Mesodermal cell (in vitro differentiated cells): ENCODE measurements around the gene NEMP1.

ENCODE experiments used
- H3K27ac ChIP-seq: 2 replicates; pipeline ENCODE4 v1.7.0; 2013; ENCODE audit warnings: mild to moderate bottlenecking, low read depth, low read length, moderate library complexity; ENCODE audit not compliant: severe bottlenecking
- H3K36me3 ChIP-seq: 2 replicates; pipeline ENCODE4 v1.7.1; 2013; ENCODE audit warnings: mild to moderate bottlenecking, low read length, moderate library complexity; ENCODE audit not compliant: control insufficient read depth, insufficient read depth
- H3K4me1 ChIP-seq: one replicate; pipeline ENCODE4 v1.7.1; 2013; ENCODE audit warnings: mild to moderate bottlenecking, low read length; ENCODE audit not compliant: insufficient read depth, control insufficient read depth, poor library complexity, severe bottlenecking
- H3K4me3 ChIP-seq: 2 replicates; pipeline ENCODE4 v1.7.0; 2013; ENCODE audit warnings: low read length, control low read depth, mild to moderate bottlenecking; ENCODE audit not compliant: insufficient read depth, poor library complexity, severe bottlenecking; ENCODE audit errors: extremely low read depth
- H3K9me3 ChIP-seq: 2 replicates; pipeline ENCODE4 v1.7.1; 2013; ENCODE audit warnings: mild to moderate bottlenecking, low read length, moderate library complexity; ENCODE audit not compliant: control insufficient read depth
- WGBS, 2 experiments: methylation state at CpG; one replicate each; pipeline ENCODE4 v1.1.5; 2013; ENCODE audit warnings: missing lambda C conversion rate in 2 of 2; ENCODE audit not compliant: insufficient coverage in 2 of 2; 5-methylcytosine and 5-hydroxymethylcytosine counted together

The NEMP1 gene

GRCh38 chr12:57048423-57049118, 30.0 kb downstream of the NEMP1 start:
- Histone ChIP-seq H3K4me1 (no peaks in the 10 kb centered on the region), H3K9me3 (no peaks in the 10 kb centered on the region), H3K27ac (no peak overlapping the region), H3K36me3 (no peaks in the 10 kb centered on the region), H3K4me3 (no peak overlapping the region)
- WGBS, 2 experiments: 80% methylated on average over 1 of the region's 1 CpG; no CpG with 5 or more reads in 1 of the 2 experiments

GRCh38 chr12:57047981-57048380, 30.6 kb downstream of the NEMP1 start:
- H3K4me3 ChIP-seq: no peak overlapping the region
- WGBS, 2 experiments: 80% methylated on average over 1 of the region's 1 CpG; no CpG with 5 or more reads in 1 of the 2 experiments
- no peaks in the 10 kb centered on the region for H3K36me3 ChIP-seq
- H3K9me3 ChIP-seq: no peaks in the 10 kb centered on the region
- no peak overlapping the region for H3K27ac ChIP-seq
- no peaks in the 10 kb centered on the region for H3K4me1 ChIP-seq

- Histone ChIP-seq H3K4me3 (no peak overlapping the region), H3K27ac (no peak overlapping the region), H3K4me1 (no peaks in the 10 kb centered on the region), H3K9me3 (no peaks in the 10 kb centered on the region), H3K36me3 (no peaks in the 10 kb centered on the region)
- WGBS, 2 experiments: 88 to 100% methylated on average over 4 of the region's 10 CpGs
Observed at GRCh38 chr12:57046947-57047890, 31.4 kb downstream of the NEMP1 start.

GRCh38 chr12:57046086-57046791, 32.4 kb downstream of the NEMP1 start:
- WGBS, 2 experiments: 83 to 93% methylated on average over 5 of the region's 6 CpGs
- H3K4me1 ChIP-seq: no peaks in the 10 kb centered on the region
- no peak overlapping the region for H3K27ac ChIP-seq
- no peaks in the 10 kb centered on the region for H3K36me3 ChIP-seq
- no peak overlapping the region for H3K4me3 ChIP-seq
- no peaks in the 10 kb centered on the region for H3K9me3 ChIP-seq

- Histone ChIP-seq H3K4me3 (no peak overlapping the region), H3K27ac (no peak overlapping the region)
- WGBS, 2 experiments: 86 to 100% methylated on average over 1 to 2 of the region's 3 CpGs
Observed at GRCh38 chr12:57044889-57045288, 33.7 kb downstream of the NEMP1 start.

GRCh38 chr12:57044468-57044867, 34.1 kb downstream of the NEMP1 start:
- H3K9me3 ChIP-seq: no peaks in the 10 kb centered on the region
- no peak overlapping the region for H3K4me3 ChIP-seq
- H3K36me3 ChIP-seq: no peaks in the 10 kb centered on the region
- WGBS, 2 experiments: 86 to 100% methylated on average over 2 to 4 of the region's 6 CpGs
- H3K4me1 ChIP-seq: no peaks in the 10 kb centered on the region
- H3K27ac ChIP-seq: no peak overlapping the region

More at GRCh38 chr12:57044889-57045288, 33.7 kb downstream of the NEMP1 start:
- no peaks in the 10 kb centered on the region for H3K4me1 ChIP-seq
- H3K36me3 ChIP-seq: no peaks in the 10 kb centered on the region
- H3K9me3 ChIP-seq: no peaks in the 10 kb centered on the region

- H3K4me3 ChIP-seq: no peak overlapping the region
- WGBS, 2 experiments: 92% methylated on average over 2 of the region's 2 CpGs
- no peaks in the 10 kb centered on the region for H3K36me3 ChIP-seq
- H3K9me3 ChIP-seq: no peaks in the 10 kb centered on the region
- no peak overlapping the region for H3K27ac ChIP-seq
- H3K4me1 ChIP-seq: no peaks in the 10 kb centered on the region
Observed at GRCh38 chr12:57042695-57043094, 35.9 kb downstream of the NEMP1 start.

GRCh38 chr12:57040750-57041149, 37.8 kb downstream of the NEMP1 start:
- 79 to 92% methylated on average over 2 of the region's 2 CpGs for WGBS, 2 experiments
- no peaks in the 10 kb centered on the region for H3K4me1 ChIP-seq
- no peak overlapping the region for H3K4me3 ChIP-seq
- H3K27ac ChIP-seq: no peak overlapping the region
- no peaks in the 10 kb centered on the region for H3K9me3 ChIP-seq
- H3K36me3 ChIP-seq: no peaks in the 10 kb centered on the region

GRCh38 chr12:57040211-57040610, 38.4 kb downstream of the NEMP1 start:
- 100% methylated on average over 2 of the region's 4 CpGs; no CpG with 5 or more reads in 1 of the 2 experiments for WGBS, 2 experiments
- no peaks in the 10 kb centered on the region for H3K4me1 ChIP-seq
- no peak overlapping the region for H3K27ac ChIP-seq
- H3K9me3 ChIP-seq: no peaks in the 10 kb centered on the region
- H3K36me3 ChIP-seq: no peaks in the 10 kb centered on the region
- H3K4me3 ChIP-seq: no peak overlapping the region

GRCh38 chr12:57039016-57039798, 39.4 kb downstream of the NEMP1 start:
- H3K4me1 ChIP-seq: no peaks in the 10 kb centered on the region
- 84 to 87% methylated on average over 4 to 5 of the region's 9 CpGs for WGBS, 2 experiments
- no peaks in the 10 kb centered on the region for H3K9me3 ChIP-seq
- H3K27ac ChIP-seq: no peak overlapping the region
- H3K4me3 ChIP-seq: no peak overlapping the region
- H3K36me3 ChIP-seq: no peaks in the 10 kb centered on the region
